GM21723 (cell line): Measurements from ENCODE around the gene PTBP3.
"Not testable (repeated sequence)": the region's sequence is repeated elsewhere in the genome, so short reads cannot be mapped to it uniquely, and the experiment has no call there.

Source experiments
- ATAC-seq: cut with Tn5 transposase; IDR thresholded peaks from one replicate; pipeline ENCODE4 v1.9.1; 2021; ENCODE audit warnings: mild to moderate bottlenecking, moderate library complexity; ENCODE audit not compliant: unreplicated experiment

The PTBP3 gene

DNA sequence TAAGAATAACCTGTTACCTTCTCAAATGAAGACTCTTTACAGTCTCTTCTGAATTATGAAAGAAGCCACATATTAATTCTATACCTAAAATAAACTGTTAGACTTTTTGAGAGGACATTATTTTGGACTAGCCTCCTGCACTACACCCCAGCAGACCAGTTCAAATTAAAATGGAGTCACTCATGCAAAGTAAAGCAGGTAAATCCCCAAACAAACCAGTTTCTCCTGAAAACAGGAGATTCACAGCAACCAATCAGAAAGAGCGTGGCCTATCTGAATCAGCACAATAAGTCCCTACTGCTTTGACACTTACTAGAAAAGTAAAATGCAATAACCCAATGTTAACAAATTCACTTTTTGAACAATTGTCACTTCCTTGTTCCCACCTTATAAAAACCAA is 58.8 kb downstream of the PTBP3 start:
- no peak for ATAC-seq

DNA sequence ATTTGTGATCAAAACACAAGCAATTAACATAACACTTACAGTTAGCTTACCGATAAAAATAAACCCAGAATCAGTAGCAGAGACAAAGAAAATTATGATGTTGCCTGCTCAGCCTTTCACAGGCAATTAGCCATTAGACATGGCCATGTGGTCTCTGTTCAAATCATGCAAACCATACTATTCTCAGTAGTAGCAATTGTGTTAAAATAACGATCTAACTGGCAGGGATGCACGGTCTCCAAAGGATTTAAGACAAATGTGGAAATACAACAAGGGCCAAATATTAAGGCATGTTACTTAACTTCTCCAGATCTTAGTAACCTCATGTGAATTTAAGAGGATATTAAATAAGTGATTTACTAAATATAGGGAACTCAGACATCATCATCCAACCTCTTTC is 59.5 kb downstream of the PTBP3 start:
- no peak for ATAC-seq

- no peak for ATAC-seq
Measured at GRCh38 chr9:112271466-112272098, 61.8 kb downstream of the PTBP3 start.

DNA sequence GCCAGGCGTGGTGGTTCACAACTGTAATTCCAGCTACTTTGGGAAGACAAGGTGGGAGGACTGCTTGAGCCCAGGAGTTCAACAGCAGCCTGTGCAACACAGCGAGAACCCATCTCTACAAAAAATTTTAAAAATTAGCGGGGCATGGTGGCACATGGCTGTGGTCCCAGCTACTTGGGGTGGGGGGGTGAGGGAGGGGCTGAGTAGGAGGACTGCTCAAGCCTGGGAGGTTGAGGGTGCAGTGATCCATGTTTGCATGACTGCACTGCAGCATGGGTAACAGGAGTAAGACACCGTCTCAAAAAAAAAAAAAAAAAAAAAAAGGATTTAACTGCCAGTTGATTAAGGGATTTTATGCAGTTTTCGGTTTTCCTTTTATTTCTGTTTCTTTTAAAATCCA is 65.0 kb downstream of the PTBP3 start:
- ATAC-seq, result no peak

- ATAC-seq, result not testable (repeated sequence)
Measured at GRCh38 chr9:112267086-112267485, 66.3 kb downstream of the PTBP3 start.

DNA sequence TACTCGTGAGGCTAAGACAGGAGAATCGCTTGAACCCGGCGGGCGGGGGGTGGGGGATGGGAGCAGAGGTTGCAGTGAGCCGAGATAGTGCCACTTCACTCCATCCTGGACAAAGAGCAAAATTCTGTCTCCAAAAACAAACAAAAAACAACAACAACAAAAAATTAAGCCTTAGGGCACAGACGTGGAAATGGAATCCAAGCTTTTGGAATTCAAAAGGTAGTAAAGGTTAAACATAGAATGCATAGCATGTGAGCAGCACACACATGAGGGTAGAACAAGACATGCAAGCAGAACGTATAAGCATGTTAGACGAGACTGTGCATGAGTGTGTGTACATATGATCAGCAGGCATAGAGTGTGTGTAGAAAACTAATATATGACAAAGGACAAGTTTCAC is 68.0 kb downstream of the PTBP3 start:
- no peak for ATAC-seq

DNA sequence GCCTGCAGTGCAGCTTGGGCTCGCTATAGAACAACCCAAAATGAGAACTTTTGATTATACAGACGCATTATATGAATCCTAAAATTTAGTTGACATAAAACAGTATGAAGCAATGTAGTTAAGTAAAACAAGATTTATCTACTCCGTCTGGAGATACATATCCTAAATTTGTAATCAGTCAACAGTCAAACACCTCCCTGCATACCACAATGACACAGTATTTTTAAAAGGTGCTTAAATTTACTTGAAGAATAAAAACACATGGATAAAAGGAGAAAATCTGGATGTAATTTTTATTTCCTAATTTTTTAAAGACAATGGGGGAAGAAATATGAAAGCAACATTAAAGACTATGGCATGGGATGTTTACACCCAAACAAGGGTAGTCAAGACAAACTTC is 70.8 kb downstream of the PTBP3 start:
- ATAC-seq, result no peak

- ATAC-seq, result no peak
Measured at GRCh38 chr9:112261133-112261532, 72.3 kb downstream of the PTBP3 start.

DNA sequence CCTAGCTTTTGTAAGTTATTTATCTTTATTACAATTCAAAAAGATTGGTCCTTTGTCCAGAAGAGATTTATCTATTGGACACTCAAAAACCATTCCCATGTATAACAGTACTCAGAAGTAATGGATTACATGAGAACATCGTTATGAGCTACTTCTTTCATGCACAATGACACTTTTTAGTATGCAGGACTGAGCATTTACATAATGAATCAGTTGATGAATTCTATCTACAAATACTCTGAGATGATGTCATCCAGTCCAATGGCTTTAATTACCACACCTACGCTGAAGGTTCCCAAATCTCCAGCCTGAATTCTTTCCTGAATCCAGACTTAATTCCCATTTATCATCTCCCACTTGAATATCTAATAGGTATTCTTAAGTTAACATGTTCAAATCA is 75.3 kb downstream of the PTBP3 start:
- ATAC-seq, result no peak

- ATAC-seq, result no peak
Measured at GRCh38 chr9:112252194-112252593, 81.2 kb downstream of the PTBP3 start.

DNA sequence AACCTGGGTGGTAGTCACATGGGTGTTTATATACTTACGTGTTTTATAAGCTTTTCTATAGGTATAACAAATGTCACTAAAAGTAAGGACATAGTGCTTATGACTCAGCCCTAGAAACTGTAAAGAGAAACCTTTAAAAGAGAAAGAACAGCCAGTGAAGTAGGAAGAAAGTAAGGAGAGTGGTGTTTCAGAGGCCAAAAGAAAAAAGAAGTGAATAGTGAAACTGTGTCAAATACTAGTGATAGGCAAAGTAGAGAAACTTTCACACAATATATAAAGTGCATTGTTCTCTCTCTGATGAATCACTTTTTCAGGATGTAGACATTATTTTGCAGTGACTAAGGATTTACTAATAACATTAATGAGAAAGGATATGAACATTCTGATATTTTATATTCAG is 84.1 kb downstream of the PTBP3 start:
- ATAC-seq, result peak; percentile 83

- no peak for ATAC-seq
Measured at GRCh38 chr9:112248722-112249121, 84.7 kb downstream of the PTBP3 start.

DNA sequence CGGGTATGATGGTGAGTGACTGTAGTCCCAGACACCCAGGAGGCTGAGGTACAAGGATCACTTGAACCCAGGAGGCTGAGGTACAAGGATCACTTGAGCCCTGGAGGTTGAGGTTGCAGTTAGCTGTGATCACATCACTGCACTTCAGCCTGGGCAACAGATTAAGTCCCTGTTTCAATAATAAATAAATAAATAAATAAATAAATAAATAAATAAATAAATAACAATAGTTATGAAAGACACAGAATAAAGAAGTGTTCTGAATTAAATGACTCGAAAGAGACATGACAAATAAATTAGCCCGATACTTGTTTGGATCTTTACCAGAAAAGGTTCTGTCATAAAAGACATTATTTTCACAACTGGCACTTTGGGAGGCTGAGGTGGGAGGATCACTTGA is 86.3 kb downstream of the PTBP3 start:
- no peak for ATAC-seq

- no peak for ATAC-seq
Measured at GRCh38 chr9:112245126-112245525, 88.3 kb downstream of the PTBP3 start.

DNA sequence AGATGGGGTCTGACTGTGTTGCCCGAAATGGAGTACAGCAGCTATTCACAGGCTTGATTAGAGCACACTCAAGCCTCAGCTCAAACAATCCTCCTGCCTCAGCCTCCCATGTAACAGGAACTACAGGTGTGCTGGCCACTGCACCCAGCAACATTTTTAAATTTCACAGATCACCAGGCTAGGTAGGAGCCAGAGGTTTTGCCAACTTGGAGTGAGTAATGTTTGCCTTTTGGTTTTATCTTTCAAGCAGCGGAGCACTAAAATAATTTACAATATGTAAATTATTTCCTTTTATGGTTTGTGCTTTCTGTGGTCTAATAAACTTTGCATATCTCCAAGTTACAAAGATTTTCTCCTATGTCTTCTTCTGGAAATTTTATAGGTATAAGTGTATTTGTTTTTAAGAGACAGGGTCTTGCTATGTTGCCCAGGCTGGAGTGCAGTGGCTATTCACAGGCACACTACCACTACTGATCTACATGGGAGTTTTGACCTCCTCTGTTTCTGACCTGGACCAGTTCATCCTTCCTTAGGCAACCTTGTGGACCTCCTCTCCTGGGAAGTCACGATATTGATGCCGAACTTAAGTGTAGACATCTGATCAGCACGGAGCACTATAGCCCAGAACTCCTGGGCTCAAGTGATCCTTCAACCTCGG is 91.1 kb downstream of the PTBP3 start:
- ATAC-seq, result no peak

GRCh38 chr9:112241491-112241890 is 91.9 kb downstream of the PTBP3 start:
- no peak for ATAC-seq

GRCh38 chr9:112239708-112240107 is 93.7 kb downstream of the PTBP3 start:
- ATAC-seq, result no peak

- no peak for ATAC-seq
Measured at GRCh38 chr9:112239284-112239683, 94.1 kb downstream of the PTBP3 start.

GRCh38 chr9:112234779-112235178 is 98.6 kb downstream of the PTBP3 start:
- no peak for ATAC-seq

DNA sequence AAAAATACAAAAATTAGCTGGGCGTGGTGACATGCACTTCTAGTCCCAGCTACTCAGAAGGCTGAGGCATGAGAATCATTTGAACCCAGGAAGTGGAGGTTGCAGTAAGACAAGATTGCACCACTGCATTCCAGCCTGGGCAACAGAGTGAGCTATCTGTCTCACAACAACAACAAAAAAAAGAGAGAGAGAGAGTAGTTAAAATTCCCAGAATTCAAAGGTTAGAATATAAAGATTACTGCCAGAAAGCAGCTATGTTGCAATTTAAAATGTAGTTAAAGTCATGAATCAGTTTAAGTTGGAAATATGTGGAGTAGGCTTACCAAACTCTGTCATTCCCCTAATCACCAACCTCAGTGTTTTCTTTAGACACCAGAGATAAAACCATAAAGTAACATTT is 99.7 kb downstream of the PTBP3 start:
- no peak for ATAC-seq

- ATAC-seq, result no peak
Measured at GRCh38 chr9:112232233-112232632, 101.2 kb downstream of the PTBP3 start.

DNA sequence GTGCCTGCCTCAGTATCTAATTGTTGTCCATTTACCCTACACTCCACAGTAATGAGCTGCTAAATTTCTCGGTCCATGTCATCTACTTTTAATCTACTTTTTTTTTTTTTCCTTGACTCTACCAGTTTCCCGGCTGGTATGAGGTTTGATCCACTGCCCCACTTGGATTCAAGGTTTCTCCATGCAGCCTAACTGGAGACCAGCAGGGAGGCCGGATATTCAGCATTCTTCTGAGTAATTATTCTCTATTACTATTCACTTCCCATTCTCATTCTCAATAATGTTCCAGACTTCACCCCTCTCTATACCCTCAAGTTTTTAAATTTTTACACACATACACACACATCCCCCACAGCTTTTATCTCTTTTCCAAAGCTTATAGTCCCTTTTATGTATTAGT is 107.3 kb downstream of the PTBP3 start:
- ATAC-seq, result no peak
